GDM1 (cell line): ENCODE measurements around the gene APOBEC3C.
"Not testable (repeated sequence)": the region's sequence is repeated elsewhere in the genome, so short reads cannot be mapped to it uniquely, and the experiment has no call there.

Source experiments
- DNase-seq: peaks from one replicate; lab custom pipeline; 2025; lab: John Stamatoyannopoulos, UW

Gene APOBEC3C

GRCh38 chr22:38984224-38984623 is 29.8 kb upstream of the APOBEC3C start:
- no peak for DNase-seq

GRCh38 chr22:38984784-38985757 is 29.0 kb upstream of the APOBEC3C start:
- DNase-seq: not testable (repeated sequence)

- no peak for DNase-seq
These were observed 27.4 kb upstream of the APOBEC3C start for GRCh38 chr22:38986629-38987028.

- no peak for DNase-seq
These were observed 26.7 kb upstream of the APOBEC3C start for GRCh38 chr22:38987171-38987895.

GRCh38 chr22:38989466-38989865 is 24.6 kb upstream of the APOBEC3C start:
- no peak for DNase-seq

GRCh38 chr22:38992871-38993371 is 21.1 kb upstream of the APOBEC3C start:
- DNase-seq: not testable (repeated sequence)

GRCh38 chr22:38996105-38996504 is 18.0 kb upstream of the APOBEC3C start:
- DNase-seq: no peak

- DNase-seq: no peak
These were observed 16.5 kb upstream of the APOBEC3C start for GRCh38 chr22:38997518-38997917.

GRCh38 chr22:39003165-39003638 is 10.9 kb upstream of the APOBEC3C start:
- peak; percentile 74 for DNase-seq

GRCh38 chr22:39007177-39007576 is 6.9 kb upstream of the APOBEC3C start:
- no peak for DNase-seq

GRCh38 chr22:39008271-39008850 is 5.7 kb upstream of the APOBEC3C start:
- DNase-seq: not testable (repeated sequence)

GRCh38 chr22:39010946-39011345 is 3.1 kb upstream of the APOBEC3C start:
- no peak for DNase-seq

GRCh38 chr22:39012533-39013511 is 1.2 kb upstream of the APOBEC3C start:
- DNase-seq: no peak

- not testable (repeated sequence) for DNase-seq
These were observed 506 bp upstream of the APOBEC3C start for GRCh38 chr22:39013561-39013941.

GRCh38 chr22:39014723-39015121 is 665 bp downstream of the APOBEC3C start:
- DNase-seq: not testable (repeated sequence)

GRCh38 chr22:39016592-39016991 is 2.5 kb downstream of the APOBEC3C start:
- no peak for DNase-seq

- no peak for DNase-seq
These were observed 3.7 kb downstream of the APOBEC3C start for GRCh38 chr22:39017596-39018365.

- DNase-seq: not testable (repeated sequence)
These were observed 6.1 kb downstream of the APOBEC3C start for GRCh38 chr22:39020021-39020651.

GRCh38 chr22:39021552-39022250 is 7.6 kb downstream of the APOBEC3C start:
- no peak for DNase-seq
